HG03439 (cell line): ENCODE data around the gene KRT6B.

ENCODE experiments used
- ATAC-seq: cut with Tn5 transposase; IDR thresholded peaks from one replicate; pipeline ENCODE4 v1.9.1; 2021; ENCODE audit warnings: mild to moderate bottlenecking, moderate library complexity; ENCODE audit not compliant: unreplicated experiment

KRT6B gene

DNA sequence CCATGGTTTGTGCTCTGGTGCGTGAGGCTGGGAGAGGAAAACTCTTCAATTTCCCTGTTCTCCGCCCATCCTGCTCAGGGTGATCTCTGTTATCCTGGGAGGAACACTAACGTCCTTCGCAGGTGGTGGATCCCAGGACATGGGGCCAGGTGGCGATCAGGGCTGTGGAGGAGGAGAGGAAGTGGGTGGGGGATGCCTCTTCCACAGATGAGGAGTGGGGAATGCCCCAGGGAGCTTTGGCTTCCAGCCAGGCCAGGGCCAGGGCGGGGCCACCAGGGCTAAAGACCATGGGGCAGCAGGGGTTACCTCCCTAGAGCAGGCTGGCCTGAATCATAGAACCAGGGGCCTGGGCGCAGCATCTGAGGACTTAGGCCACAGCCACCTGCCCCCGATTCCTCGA lies 14.4 kb downstream of the KRT6B start:
- ATAC-seq: no peak

DNA sequence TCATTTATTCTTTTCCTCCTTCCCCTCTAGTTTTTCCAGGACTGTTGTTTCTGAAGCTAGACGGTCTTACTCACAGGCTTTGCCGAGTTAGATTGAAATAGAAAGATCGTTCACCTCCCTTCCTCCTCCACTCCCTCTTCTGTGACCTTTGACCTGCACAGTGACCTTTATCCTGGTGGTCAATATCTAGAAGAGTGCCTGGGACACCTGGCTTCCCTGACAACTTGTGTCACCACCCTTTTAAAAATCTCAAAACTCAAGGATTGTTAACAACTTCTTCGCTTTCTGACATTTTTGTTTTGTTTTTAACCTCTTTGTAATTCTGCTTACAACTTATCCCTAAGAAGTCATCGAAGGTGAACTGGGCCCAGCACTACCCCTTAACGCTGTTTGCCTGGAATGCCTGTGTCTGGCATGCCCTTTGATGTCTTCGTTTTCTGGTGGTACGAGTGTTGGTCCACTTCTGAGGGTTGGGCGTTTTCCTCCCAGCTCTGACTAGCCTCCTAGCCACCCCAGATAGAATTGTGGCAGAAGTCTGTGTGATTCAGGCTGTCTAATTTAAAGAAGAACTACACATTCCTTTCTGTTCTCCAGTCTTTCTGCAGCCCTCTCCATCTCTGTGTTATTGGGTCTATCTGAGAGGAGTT lies 15.0 kb downstream of the KRT6B start:
- ATAC-seq: no peak

DNA sequence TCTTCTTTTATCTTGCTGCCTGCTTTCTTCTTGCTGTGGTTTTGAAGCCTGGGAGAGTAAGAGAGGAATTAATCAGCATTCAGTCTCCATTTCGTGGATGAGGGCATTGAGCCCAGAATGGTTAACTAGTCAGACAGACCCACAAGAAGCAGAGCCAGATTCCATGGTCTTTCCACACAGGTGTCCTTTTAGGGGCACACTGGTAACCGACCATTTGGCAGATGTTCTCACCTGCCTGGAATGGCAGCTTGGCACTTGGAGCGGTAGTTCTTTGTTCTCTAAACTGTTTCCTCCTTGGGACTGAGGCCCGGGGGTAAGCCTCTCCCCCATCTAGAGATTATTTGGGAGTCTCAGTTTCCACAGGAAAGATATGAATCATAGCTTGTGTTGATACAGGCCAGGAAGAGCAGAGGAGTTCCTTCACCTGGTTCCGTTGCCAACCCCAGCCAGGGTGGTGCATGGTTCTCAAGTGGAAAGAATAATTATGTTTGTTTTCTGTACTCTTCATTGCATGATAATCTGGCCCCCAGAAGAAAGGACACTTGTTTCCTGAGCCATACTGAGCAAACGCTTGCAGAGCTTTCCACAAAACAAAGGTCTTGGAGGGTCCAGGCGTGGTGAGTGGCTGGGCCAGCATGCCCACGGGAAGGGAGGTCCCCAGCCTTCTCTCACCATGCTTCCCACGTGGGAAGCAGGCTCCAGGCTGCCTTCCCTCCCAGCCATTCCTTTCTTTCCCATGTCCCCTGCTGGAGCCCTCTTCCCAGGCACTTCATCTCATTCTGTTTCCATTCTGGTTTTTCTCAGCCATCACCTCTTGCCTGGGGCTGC lies 15.7 kb downstream of the KRT6B start:
- no peak for ATAC-seq

DNA sequence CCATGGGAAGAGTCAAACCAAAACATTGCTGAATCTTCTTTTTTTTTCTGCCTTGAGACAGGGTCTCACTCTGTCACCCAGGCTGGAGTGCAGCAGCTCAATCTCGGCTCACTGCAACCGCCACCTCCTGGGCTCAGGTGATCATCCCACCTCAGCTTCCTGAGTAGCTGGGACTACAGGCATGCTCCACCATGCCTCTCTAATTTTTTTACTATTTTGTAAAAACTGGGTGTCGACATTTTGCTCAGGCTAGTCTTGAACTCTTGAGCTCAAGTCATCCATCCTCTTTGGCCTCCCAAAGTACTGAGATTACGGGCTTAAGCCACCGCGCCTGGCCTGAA lies 16.3 kb downstream of the KRT6B start:
- ATAC-seq: no peak

DNA sequence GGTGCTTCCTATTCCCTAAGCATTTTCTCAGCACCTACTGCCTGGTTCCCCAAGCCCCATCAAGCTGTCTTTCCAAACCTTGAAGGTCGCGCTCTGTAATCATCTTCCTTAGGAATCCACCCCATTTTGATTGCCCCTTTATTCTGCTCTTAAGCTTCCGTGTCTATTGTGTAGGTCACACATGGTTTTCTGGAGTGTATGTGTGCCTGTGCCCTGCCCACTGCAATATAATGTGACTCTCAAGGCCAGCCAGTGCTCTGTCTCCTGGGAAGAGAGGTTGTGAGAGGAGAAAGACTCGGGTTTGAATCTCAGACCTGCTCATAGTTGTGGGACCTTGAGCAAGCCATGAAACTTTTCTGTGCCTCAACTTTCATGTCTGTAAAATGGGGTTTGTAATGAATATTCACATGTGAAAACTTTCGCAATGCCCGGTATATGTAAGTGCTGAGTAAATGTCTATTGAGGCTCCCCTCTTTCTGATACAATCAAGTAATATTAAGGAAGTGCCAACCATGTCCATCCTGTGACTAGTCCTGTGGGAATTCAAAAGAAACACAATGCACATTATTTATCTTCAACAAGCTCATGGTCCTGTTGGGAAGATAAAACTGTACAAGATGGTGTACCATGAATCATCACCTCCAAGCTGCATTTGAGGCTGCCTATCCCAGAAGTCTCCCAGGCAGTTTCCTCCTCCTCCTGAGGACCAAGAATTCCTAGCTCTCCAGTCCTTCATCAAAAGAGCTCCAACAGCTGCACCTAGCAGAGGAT lies 17.0 kb downstream of the KRT6B start:
- no peak for ATAC-seq

DNA sequence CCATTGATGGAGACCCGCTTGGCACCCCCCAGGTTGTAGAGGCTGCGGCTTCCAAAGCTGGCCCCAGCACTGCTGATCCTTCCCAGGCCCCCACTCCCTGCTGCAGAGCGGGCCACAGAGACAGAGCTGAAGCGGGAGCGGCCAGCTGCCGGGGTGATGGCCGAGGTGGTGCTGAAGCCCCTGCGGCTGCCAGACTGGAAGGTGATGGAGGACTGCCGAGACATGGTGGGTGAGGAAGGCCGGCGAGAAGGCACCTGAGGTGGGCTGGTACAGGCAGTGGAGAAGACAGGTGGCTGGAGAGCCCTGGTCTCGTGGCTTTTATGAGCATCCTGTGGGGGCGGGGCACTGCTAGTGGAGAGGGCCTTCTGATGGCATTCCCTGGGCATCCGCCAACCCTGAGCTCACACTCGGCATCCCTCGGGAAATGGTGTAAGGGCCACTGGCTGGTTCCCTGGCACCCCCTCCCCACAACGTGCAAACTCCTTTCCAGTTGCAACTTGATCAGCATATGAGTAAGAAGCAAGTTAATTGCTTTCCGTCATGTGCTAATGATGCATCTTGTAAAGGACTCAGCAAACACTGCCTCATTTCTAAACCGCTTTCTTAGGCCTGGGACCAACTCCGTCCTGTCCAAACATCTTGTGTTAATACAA lies 17.7 kb downstream of the KRT6B start, which contains the start of gene KRT75:
KRT75 (minus strand) TSS at position 291 of the 653 bp plus-strand sequence; CDS start at position 224, 67 bp downstream.
- no peak for ATAC-seq

DNA sequence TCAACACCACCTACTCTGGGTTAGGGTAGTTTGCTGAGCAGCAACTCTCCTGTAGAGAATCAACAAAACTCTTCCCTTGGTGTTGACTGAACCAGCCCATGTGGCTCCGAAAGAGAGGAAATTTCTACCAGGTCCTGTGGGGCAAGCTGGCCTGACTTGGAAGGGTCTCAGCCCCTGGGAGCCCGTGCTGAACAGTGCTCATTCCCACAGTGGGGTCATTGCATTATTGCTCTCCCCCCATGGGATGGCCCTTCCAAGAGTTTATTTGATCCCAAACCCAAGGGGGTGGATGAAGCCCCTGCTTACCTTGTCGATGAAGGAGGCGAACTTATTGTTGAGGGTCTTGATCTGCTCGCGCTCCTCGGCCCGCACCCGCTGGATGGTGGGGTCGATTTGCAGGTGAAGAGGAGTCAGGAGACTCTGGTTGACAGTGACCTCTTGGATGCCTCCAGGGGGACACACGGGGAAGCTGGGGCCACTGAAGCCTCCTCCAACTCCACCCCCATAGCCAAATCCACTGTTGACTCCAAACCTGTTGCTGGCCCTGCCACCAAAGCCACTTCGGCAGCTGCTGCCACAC lies 18.4 kb downstream of the KRT6B start:
- no peak for ATAC-seq

DNA sequence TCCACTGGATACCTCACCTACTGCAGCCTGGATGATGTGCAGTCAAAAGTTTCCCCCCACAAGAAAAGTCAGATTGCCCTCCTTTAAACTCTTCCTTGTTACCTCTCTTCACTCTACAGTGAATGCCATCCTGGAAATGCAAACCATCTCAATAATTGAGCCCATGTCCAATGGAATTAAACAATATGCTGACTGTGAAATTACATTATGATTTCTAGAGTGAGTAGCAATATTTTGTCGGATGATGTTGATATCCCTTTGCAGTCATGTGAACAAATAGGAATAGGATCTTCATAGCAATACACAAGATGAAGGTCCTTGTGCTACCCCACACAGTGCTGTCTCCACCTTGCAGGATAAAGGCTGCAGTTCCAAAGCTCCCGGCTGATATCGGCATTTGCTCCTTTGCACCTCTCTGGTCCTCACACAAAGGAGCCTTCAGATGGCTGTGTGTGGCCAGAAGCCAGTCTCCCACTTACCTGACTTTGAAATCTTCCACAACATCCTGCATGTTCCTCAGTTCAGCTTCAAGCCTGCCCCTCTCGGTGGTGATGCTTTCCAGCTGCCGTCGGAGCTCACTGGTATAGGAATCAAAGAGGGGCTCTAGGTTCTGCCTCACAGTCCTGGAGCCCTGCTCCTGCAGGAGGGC lies 19.3 kb downstream of the KRT6B start:
- no peak for ATAC-seq

DNA sequence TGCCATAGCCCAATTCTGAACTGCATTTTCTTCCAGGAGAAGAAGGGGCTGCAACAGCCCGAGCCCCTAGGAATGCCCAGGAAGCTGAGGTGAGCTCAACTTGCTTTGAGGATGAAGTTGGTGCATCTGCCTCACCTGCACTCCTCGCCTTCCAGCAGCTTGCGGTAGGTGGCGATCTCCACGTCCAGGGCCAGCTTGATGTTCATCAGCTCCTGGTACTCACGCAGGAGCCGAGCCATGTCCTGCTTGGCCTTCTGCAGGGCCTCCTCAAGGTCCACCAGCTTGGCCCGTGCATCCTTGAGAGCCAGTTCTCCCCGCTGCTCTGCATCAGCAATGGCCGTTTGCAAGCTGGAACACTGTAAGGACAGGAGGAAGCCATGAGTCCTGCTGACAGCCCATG lies 23.8 kb downstream of the KRT6B start:
- no peak for ATAC-seq

DNA sequence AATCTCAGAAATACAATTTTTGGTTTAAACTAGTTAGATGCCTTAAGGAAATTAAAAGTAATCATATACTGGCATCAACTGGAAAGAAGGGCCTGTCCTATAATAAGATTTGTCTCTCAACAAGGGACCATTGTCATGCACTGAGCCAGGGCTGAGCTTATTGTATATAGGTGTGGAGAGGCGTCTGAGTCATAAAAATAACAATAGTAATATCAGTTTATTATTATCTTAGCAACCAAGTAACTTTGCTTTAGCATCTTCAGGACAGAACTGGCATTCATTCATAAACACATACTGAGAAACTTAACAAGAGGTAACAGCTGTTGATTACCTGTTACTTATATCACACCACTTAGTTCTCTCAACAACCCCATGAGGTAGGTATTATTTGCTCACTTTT lies 24.9 kb downstream of the KRT6B start:
- no peak for ATAC-seq

DNA sequence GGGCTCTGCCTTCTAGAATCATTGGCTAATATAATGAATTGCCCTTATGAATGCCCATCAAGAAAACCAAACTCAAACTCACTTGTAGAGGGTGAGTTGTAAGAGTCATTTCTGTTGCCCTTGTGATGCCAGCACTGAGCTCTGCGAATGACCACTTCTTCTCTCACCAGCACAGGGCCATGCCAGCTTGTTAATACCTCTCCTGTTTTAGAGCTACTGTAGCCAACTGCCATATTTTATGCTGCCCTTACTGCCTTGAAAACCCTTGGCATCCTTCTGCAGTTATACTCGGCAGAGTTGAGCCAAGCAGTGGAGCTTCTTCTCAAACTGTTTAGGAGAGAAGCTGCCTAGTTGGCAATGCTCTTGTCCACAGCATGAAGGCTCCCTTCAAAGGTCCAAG lies 25.9 kb downstream of the KRT6B start:
- ATAC-seq: no peak

DNA sequence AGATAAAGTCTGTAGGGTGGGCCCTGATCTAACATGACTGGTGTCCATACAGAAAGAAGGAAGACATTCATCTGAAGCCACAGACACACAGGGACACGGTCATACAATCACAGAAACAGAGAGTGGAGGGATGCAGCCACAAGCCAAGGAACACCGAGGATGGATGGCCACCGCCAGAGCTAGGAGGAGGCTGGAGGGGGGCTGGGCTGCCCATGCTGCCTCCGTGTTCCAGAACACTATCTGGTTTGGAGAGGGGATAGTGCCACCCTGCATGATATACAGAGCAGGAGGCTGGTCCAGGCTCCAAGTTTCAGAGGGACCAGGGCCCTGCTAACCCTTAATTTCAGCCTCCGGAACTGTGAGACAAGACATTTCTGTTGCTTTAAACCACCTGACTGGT lies 26.5 kb downstream of the KRT6B start:
- no peak for ATAC-seq

DNA sequence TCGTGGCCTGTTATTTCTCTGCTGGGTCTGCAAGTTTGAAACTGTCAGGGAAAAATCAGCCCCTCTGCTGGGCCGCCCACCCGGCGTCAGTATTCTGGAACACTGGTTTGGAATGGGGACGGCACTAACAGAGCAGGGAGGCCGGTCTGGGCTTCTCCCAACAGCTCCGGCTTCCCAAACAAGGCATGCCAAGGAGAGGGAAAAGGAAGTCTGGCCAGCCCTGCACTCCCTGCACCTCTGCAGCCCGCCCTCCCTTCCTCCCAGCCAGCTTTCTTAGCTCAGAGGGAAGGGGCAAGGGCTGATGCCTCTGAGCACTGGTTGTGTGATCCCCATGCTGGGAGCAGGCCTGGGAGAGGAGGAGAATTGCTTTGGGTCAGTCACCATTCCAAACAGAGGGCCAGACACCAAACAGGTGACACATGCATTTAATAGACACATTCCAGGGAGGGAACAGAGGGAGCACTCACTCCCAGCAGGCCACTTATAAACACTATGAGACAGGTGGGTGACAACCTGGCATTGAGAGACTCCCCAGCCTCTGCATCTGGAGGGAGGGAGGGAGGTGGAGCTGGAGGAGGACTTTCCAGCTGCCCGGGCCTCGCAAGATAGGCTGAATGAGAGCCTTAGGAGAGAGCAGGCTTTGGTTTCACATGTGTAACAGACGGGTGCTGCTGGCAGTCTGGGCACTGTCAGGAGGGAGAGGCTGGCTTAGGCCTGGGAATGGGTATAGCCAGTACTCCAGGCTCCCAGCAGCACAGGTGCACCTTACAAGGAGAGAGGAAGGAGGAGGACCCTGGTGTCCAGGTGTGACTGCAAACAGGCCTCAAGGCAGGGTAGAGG lies 28.1 kb downstream of the KRT6B start:
- ATAC-seq: no peak

DNA sequence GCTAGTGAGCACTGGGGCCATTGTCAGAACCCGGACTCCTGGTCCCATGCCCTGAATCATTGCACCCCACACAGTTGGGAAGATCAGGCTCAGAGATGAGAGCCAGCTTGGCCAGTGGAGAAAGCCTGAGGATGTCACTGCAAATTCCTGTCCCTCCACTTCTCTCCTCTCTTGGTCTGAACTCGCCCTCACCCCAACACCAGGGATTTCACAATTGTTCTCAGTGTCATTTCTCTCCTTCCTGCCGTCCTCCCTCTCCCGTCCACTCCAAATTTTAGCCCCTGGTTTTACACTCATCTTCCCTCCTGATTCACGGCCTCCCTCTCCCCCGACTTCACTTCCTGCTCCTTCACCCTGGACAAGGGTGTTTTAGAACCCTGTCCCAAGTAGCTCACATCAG lies 28.9 kb downstream of the KRT6B start:
- ATAC-seq: no peak

DNA sequence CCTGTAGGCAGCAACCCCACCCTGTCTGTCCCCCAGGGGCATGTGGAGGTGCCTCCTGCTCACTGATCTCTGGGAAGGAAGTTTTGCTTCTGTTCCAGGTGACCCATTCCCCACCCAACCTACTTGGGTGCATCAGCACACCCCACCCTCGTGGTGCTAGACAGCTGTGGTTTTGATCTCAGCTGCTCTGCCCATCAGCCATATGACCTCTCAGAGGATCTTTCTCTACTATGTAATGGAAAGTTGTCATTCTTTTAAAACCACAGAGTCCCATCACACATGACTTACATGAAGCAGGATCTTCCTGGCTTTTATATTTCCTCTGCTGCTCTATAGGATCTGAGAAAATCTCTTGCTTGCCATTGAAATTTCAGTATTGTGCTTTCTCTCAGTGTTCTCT lies 32.3 kb downstream of the KRT6B start:
- no peak for ATAC-seq

DNA sequence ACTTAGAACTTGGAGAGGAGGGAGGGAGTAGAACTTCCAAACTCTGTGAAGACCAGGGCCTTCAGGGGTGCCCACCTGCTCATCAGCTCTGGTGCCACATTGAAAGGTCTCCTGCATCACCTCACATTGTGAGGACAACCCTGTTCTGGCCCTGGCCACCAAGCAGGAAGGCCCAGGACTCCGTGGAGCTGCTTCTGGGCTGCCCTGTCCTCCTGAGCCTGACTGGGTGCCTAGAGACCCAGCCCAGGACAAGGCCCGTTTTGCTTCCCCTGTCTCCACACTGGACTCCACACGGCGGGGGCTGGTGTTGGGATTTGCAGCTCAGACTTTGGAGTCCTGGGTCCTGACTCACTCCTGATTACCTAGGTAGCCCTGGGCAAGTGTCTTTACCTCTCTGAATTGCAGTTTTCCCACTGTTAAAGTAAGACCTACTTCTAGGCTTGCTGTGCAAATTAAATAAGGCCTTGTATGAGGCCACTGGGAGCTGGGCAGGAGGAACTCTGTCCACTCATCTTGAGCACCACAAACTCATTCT lies 33.3 kb downstream of the KRT6B start:
- no peak for ATAC-seq

DNA sequence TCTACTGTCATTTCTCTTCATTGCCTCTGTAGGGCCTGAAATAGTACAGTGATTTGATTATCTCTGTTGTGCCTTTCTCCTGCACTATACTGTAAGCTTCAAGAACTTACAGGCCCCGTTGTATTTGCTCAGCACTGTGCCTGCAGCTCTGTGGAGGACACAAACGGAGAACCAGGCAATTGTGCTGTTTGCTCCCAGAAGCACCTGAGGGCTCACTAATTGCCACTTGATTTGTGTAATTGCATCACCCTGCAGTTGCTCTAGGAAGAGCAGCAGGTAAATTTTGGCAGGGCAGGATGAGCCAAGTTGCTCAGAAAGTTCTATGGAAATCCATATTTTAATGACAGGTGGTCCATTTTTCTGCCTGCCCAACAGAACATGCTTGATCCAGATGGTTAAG lies 34.2 kb downstream of the KRT6B start:
- no peak for ATAC-seq

DNA sequence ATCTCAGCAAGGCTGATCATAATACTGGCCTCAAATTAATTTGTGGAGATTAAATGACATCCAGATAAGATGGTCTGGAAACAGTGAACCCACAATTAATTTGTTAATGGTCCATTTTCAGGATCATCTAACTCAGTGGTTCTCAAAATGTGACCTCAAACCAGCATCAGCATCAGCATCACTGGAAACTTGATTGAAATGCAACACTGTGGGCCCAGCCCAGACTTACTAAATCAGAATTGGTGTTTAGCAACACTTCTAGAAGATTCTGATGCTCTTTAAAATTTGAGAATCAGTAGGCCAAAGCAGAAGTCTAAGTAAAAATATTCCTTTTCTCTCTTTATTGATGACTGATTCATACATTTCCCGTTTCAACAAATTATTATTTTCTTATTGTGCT lies 35.2 kb downstream of the KRT6B start:
- no peak for ATAC-seq
